WTC11 (cell line): ENCODE results near the gene DPEP2. TPM values are rescaled to one million over a fixed set of nuclear protein-coding genes. Genes with fewer than 3 reads are reported as not detected.

Experiments
- ATAC-seq: fragments of 200-7000 bp; cut with Tn5 transposase; 2 replicates; pipeline ENCODE4 v1.10.0; 2021; ENCODE audit warnings: mild to moderate bottlenecking, moderate library complexity
- CTCF ChIA-PET: fragments of 300-600 bp; sonication (Branson Sonifier 250); formaldehyde crosslinking; loops from one replicate; lab custom pipeline; 2021; ENCODE audit warnings: antibody characterized with exemption; lab: Charles Lee
- POLR2A ChIA-PET: fragments of 350-600 bp; sonication (Branson Sonifier 250); formaldehyde crosslinking; loops from one replicate; lab custom pipeline; 2021; ENCODE audit warnings: antibody characterized with exemption; lab: Charles Lee
- DNase-seq: peaks from one replicate; pipeline ENCODE4 v3.0.0; 2021; ENCODE audit warnings: low spot score
- H3K27ac Mint-ChIP-seq: 2 replicates; pipeline ENCODE4 v1.8.0; 2021; ENCODE audit warnings: mixed read lengths
- H3K27me3 Mint-ChIP-seq: 2 replicates; pipeline ENCODE4 v1.8.0; 2021; ENCODE audit warnings: low read depth, mild to moderate bottlenecking, moderate library complexity, mixed read lengths
- H3K36me3 Mint-ChIP-seq: 2 replicates; pipeline ENCODE4 v1.8.0; 2021; ENCODE audit warnings: mixed read lengths
- H3K4me1 Mint-ChIP-seq: 2 replicates; pipeline ENCODE4 v1.8.0; 2022; ENCODE audit warnings: mixed read lengths
- H3K4me3 Mint-ChIP-seq: 2 replicates; pipeline ENCODE4 v1.8.0; 2021; ENCODE audit warnings: mild to moderate bottlenecking, moderate library complexity, mixed read lengths
- H3K9me3 Mint-ChIP-seq: 2 replicates; pipeline ENCODE4 v1.8.0; 2021; ENCODE audit warnings: mixed read lengths
- ATF1 ChIP-seq: sonication (generic); formaldehyde crosslinking; IDR thresholded peaks from 2 replicates; pipeline ENCODE4 v1.8.1; 2023; ENCODE audit warnings: mild to moderate bottlenecking, moderate library complexity, missing genetic modification reagents
- CBFB ChIP-seq: sonication (generic); formaldehyde crosslinking; IDR thresholded peaks from 2 replicates; pipeline ENCODE4 v1.8.1; 2022; ENCODE audit warnings: mild to moderate bottlenecking, low read depth, missing genetic modification reagents
- JAZF1 ChIP-seq: fragments of 250-450 bp; sonication (Bioruptor Pico); IDR thresholded peaks from 2 replicates; pipeline ENCODE4 v1.9.0; 2021; ENCODE audit warnings: moderate library complexity, mild to moderate bottlenecking, inconsistent platforms
- NFYB ChIP-seq: sonication (generic); formaldehyde crosslinking; conservative IDR thresholded peaks from 2 replicates; pipeline ENCODE4 v1.8.0; 2022; ENCODE audit warnings: low read depth, missing genetic modification reagents
- RELA ChIP-seq: sonication (generic); formaldehyde crosslinking; IDR thresholded peaks from 2 replicates; pipeline ENCODE4 v1.8.1; 2022; ENCODE audit warnings: missing genetic modification reagents, mild to moderate bottlenecking, borderline replicate concordance
- SMAD3 ChIP-seq: sonication (generic); formaldehyde crosslinking; IDR thresholded peaks from 2 replicates; pipeline ENCODE4 v1.8.0; 2022; ENCODE audit warnings: missing genetic modification reagents, mild to moderate bottlenecking, borderline replicate concordance
- SP1 ChIP-seq: sonication (generic); formaldehyde crosslinking; conservative IDR thresholded peaks from 2 replicates; pipeline ENCODE4 v1.8.1; 2022; ENCODE audit warnings: missing genetic modification reagents
- TEAD4 ChIP-seq: sonication (generic); formaldehyde crosslinking; IDR thresholded peaks from 2 replicates; pipeline ENCODE4 v1.8.0; 2022; ENCODE audit warnings: mild to moderate bottlenecking, missing genetic modification reagents
- TP53 ChIP-seq: sonication (generic); formaldehyde crosslinking; IDR thresholded peaks from 2 replicates; pipeline ENCODE4 v1.8.1; 2023; ENCODE audit warnings: mild to moderate bottlenecking, missing genetic modification reagents
- ZBTB21 ChIP-seq: sonication (generic); formaldehyde crosslinking; IDR thresholded peaks from 2 replicates; pipeline ENCODE4 v1.8.1; 2023; ENCODE audit warnings: mild to moderate bottlenecking, missing genetic modification reagents, borderline replicate concordance
- ZNF396 ChIP-seq: fragments of 250-450 bp; sonication (Bioruptor Pico); IDR thresholded peaks from 2 replicates; pipeline ENCODE4 v1.8.0; 2021; ENCODE audit warnings: mild to moderate bottlenecking, moderate library complexity, borderline replicate concordance
- ZNF423 ChIP-seq: fragments of 250-450 bp; sonication (Bioruptor Pico); IDR thresholded peaks from 2 replicates; pipeline ENCODE4 v2.1.2; 2022; ENCODE audit warnings: mild to moderate bottlenecking, moderate library complexity
- total RNA-seq: library from RNA; stranded (reverse); gene quantifications from 3 replicates; pipeline ENCODE4 v1.2.3, GENCODE V29; 2021
- TF ChIP-seq, protein P1 (sequence below): sonication (generic); formaldehyde crosslinking; conservative IDR thresholded peaks from 2 replicates; pipeline ENCODE4 v1.8.1; 2022; ENCODE audit warnings: mild to moderate bottlenecking, missing genetic modification reagents
- TF ChIP-seq, protein P2 (sequence below): sonication (generic); formaldehyde crosslinking; IDR thresholded peaks from 2 replicates; pipeline ENCODE4 v1.8.0; 2022; ENCODE audit warnings: mild to moderate bottlenecking, missing genetic modification reagents
- TF ChIP-seq, protein P3 (sequence below): sonication (generic); formaldehyde crosslinking; IDR thresholded peaks from 2 replicates; pipeline ENCODE4 v1.8.1; 2022; ENCODE audit warnings: mild to moderate bottlenecking, moderate library complexity, missing genetic modification reagents
- TF ChIP-seq, protein P4 (sequence below): fragments of 250-450 bp; sonication (Bioruptor Pico); IDR thresholded peaks from 2 replicates; pipeline ENCODE4 v1.9.0; 2021; ENCODE audit warnings: mild to moderate bottlenecking
- TF ChIP-seq, protein P5 (sequence below): fragments of 250-450 bp; sonication (Bioruptor Pico); conservative IDR thresholded peaks from 2 replicates; pipeline ENCODE4 v1.9.0; 2021; ENCODE audit warnings: mild to moderate bottlenecking
- TF ChIP-seq, protein P6 (sequence below): fragments of 250-450 bp; sonication (Bioruptor Pico); IDR thresholded peaks from 2 replicates; pipeline ENCODE4 v1.9.0; 2021; ENCODE audit warnings: mild to moderate bottlenecking, borderline replicate concordance
- TF ChIP-seq, protein P7 (sequence below): fragments of 250-450 bp; sonication (Bioruptor Pico); IDR thresholded peaks from 2 replicates; pipeline ENCODE4 v1.9.0; 2021; ENCODE audit warnings: moderate library complexity, mild to moderate bottlenecking, inconsistent platforms, borderline replicate concordance

Gene DPEP2
- total RNA-seq, 1 experiment from 2014 or later, result 0.13 TPM

DNA sequence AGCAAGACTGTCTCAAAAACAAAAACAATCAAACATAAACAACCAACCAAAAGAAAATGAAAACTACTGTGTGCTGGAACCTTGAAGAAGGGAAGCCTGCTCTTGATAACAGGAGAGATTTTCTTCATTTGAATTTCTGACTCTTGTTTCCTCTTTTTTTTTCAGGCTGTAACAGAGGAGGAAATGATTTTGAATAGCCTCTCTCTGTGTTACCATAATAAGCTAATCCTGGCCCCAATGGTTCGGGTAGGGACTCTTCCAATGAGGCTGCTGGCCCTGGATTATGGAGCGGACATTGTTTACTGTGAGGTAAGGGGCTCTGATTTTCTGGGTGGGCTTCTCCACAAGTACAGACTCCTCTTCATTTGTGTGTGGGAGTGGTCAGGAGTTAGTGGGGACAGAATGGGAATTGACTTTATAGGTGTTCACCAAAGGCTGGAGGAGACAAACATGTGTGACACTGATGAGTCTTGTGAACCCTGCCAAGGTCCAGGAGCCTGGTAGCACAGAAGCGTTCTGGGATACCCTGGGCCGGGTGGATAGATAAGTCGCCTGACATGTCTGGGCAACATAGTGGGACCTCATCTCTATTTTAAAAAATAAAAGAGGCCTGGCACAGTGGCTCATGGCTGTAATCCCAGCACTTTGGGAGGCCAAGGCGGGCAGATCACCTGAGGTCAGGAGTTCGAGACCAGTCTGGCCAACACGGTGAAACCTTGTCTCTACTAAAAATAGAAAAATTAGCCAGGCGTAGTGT is 38.7 kb upstream of the DPEP2 start (continued):
- TF ChIP-seq, protein P1, sequence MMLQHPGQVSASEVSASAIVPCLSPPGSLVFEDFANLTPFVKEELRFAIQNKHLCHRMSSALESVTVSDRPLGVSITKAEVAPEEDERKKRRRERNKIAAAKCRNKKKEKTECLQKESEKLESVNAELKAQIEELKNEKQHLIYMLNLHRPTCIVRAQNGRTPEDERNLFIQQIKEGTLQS (CRISPR knock-in tag), result no peak

DNA sequence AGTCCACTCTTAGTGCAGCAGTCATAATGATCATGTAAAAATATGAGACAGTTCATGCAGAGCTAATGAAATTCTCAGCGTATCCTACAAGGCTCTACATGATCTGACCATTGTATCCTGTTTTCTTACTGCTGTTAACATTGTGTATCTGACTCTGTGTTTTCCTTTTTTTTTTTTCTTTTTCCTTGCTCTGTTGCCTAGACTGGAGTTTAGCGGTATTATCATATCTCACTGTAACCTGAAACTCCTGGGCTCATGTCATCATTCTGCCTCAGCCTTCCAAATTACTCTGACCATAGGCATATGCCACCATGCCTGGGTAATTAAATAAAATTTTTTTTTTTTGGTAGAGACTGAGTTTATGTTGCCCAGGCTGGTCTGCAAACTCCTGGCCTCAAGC is 35.9 kb upstream of the DPEP2 start:
- TF ChIP-seq TP53 (CRISPR knock-in tag) (no peak), RELA (CRISPR knock-in tag) (no peak), NFYB (CRISPR knock-in tag) (no peak), TEAD4 (CRISPR knock-in tag) (no peak), SMAD3 (CRISPR knock-in tag) (no peak)
- TF ChIP-seq, protein P2, sequence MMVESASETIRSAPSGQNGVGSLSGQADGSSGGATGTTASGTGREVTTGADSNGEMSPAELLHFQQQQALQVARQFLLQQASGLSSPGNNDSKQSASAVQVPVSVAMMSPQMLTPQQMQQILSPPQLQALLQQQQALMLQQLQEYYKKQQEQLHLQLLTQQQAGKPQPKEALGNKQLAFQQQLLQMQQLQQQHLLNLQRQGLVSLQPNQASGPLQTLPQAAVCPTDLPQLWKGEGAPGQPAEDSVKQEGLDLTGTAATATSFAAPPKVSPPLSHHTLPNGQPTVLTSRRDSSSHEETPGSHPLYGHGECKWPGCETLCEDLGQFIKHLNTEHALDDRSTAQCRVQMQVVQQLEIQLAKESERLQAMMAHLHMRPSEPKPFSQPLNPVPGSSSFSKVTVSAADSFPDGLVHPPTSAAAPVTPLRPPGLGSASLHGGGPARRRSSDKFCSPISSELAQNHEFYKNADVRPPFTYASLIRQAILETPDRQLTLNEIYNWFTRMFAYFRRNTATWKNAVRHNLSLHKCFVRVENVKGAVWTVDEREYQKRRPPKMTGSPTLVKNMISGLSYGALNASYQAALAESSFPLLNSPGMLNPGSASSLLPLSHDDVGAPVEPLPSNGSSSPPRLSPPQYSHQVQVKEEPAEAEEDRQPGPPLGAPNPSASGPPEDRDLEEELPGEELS (CRISPR knock-in tag), result no peak
- TF ChIP-seq, protein P3, sequence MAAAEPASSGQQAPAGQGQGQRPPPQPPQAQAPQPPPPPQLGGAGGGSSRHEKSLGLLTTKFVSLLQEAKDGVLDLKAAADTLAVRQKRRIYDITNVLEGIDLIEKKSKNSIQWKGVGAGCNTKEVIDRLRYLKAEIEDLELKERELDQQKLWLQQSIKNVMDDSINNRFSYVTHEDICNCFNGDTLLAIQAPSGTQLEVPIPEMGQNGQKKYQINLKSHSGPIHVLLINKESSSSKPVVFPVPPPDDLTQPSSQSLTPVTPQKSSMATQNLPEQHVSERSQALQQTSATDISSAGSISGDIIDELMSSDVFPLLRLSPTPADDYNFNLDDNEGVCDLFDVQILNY (CRISPR knock-in tag), result no peak
- H3K4me1 Mint-ChIP-seq, result no peaks in the 10 kb centered on the region
- ChIA-PET CTCF (no interaction called here), POLR2A (no interaction called here)
- no peaks in the 10 kb centered on the region for H3K27me3 Mint-ChIP-seq
- H3K27ac Mint-ChIP-seq, result 0 out of 2 replicates have a peak overlapping the region, but pooled peaks have one; percentile 39
- H3K36me3 Mint-ChIP-seq, result peaks cover 8% of the 10 kb centered on the region
- H3K4me3 Mint-ChIP-seq, result no peak overlapping the region
- DNase-seq (no peak), ATAC-seq (no peak)
- H3K9me3 Mint-ChIP-seq, result no peaks in the 10 kb centered on the region

DNA sequence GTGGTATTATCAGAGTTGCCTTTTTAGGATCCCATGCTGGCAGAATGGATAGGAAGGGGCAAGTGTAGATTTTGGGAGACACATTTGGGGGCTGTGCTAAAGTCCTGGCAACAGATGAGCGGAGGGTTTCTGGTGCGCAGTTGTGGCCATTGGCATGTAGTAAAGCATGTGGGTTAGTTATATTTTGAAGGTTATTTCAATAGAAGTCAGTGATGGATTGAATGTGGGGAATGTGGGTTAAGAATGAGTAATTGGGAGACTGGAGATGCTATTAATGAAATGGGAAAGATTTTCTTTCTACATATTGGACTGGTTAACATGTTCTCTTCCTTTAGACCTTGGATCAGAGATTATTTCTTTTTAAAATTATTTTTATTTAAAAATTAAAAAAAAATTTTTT is 33.8 kb upstream of the DPEP2 start:
- no peaks in the 10 kb centered on the region for H3K27me3 Mint-ChIP-seq
- no peak for DNase-seq
- H3K4me3 Mint-ChIP-seq, result no peak overlapping the region
- no peak overlapping the region for H3K27ac Mint-ChIP-seq
- H3K4me1 Mint-ChIP-seq, result no peaks in the 10 kb centered on the region
- H3K9me3 Mint-ChIP-seq, result no peaks in the 10 kb centered on the region
- peaks cover 6% of the 10 kb centered on the region; the same call in 1 of the 2 replicates for H3K36me3 Mint-ChIP-seq
- POLR2A ChIA-PET, result no interaction called here
- TF ChIP-seq, protein P4, sequence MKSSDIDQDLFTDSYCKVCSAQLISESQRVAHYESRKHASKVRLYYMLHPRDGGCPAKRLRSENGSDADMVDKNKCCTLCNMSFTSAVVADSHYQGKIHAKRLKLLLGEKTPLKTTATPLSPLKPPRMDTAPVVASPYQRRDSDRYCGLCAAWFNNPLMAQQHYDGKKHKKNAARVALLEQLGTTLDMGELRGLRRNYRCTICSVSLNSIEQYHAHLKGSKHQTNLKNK (CRISPR knock-in tag), result no peak
- TF ChIP-seq, protein P5, sequence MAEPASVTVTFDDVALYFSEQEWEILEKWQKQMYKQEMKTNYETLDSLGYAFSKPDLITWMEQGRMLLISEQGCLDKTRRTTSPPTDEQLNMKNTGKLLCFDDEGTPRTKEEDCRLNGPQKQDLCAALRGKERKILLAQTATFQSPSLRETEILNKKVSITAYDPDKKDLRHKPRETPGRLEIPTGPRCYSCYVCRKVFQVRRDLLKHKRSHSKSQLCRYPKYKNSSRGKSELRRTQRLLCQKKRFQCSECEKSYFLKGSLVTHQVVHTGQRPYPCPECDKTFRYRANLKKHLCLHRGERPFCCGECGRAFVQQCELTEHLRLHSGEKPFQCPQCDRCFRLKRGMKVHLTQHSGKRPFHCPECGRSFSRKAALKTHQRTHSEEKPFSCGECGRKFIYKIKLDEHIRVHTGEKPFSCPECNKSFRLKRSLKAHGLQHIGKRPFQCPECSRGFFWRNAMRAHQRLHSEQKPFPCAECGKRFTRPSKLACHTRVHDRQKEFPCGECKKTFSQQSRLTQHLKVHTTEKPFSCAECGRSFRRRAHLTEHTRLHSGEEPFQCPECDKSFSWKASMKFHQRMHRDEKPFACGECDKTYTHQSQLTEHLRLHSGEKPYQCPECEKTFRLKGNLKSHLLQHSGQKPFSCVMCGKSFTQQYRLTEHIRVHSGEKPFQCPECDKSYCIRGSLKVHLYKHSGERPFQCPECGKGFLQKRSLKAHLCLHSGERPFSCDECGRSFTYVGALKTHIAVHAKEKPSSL (CRISPR knock-in tag), result no peak
- TF ChIP-seq SP1 (CRISPR knock-in tag), result no peak
- no peak for TF ChIP-seq ATF1
- no peak for TF ChIP-seq CBFB (CRISPR knock-in tag)
- TF ChIP-seq, protein P6, sequence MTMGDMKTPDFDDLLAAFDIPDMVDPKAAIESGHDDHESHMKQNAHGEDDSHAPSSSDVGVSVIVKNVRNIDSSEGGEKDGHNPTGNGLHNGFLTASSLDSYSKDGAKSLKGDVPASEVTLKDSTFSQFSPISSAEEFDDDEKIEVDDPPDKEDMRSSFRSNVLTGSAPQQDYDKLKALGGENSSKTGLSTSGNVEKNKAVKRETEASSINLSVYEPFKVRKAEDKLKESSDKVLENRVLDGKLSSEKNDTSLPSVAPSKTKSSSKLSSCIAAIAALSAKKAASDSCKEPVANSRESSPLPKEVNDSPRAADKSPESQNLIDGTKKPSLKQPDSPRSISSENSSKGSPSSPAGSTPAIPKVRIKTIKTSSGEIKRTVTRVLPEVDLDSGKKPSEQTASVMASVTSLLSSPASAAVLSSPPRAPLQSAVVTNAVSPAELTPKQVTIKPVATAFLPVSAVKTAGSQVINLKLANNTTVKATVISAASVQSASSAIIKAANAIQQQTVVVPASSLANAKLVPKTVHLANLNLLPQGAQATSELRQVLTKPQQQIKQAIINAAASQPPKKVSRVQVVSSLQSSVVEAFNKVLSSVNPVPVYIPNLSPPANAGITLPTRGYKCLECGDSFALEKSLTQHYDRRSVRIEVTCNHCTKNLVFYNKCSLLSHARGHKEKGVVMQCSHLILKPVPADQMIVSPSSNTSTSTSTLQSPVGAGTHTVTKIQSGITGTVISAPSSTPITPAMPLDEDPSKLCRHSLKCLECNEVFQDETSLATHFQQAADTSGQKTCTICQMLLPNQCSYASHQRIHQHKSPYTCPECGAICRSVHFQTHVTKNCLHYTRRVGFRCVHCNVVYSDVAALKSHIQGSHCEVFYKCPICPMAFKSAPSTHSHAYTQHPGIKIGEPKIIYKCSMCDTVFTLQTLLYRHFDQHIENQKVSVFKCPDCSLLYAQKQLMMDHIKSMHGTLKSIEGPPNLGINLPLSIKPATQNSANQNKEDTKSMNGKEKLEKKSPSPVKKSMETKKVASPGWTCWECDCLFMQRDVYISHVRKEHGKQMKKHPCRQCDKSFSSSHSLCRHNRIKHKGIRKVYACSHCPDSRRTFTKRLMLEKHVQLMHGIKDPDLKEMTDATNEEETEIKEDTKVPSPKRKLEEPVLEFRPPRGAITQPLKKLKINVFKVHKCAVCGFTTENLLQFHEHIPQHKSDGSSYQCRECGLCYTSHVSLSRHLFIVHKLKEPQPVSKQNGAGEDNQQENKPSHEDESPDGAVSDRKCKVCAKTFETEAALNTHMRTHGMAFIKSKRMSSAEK (CRISPR knock-in tag), result no peak
- TF ChIP-seq, protein P7, sequence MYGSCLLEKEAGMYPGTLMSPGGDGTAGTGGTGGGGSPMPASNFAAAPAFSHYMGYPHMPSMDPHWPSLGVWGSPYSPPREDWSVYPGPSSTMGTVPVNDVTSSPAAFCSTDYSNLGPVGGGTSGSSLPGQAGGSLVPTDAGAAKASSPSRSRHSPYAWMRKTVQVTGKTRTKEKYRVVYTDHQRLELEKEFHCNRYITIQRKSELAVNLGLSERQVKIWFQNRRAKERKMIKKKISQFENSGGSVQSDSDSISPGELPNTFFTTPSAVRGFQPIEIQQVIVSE, result no peak
- no peak for TF ChIP-seq ZNF396 (CRISPR knock-in tag)
- TF ChIP-seq JAZF1 (CRISPR knock-in tag), result no peak
- TF ChIP-seq ZBTB21 (CRISPR knock-in tag), result no peak
- no peak for TF ChIP-seq ZNF423 (CRISPR knock-in tag)
- no peak for ATAC-seq
- CTCF ChIA-PET, result no interaction called here
